HG03139 (cell line): ENCODE data around the gene BMF.

ENCODE experiments used
- ATAC-seq: cut with Tn5 transposase; IDR thresholded peaks from one replicate; pipeline ENCODE4 v1.9.1; 2021; ENCODE audit not compliant: unreplicated experiment

Gene BMF

DNA sequence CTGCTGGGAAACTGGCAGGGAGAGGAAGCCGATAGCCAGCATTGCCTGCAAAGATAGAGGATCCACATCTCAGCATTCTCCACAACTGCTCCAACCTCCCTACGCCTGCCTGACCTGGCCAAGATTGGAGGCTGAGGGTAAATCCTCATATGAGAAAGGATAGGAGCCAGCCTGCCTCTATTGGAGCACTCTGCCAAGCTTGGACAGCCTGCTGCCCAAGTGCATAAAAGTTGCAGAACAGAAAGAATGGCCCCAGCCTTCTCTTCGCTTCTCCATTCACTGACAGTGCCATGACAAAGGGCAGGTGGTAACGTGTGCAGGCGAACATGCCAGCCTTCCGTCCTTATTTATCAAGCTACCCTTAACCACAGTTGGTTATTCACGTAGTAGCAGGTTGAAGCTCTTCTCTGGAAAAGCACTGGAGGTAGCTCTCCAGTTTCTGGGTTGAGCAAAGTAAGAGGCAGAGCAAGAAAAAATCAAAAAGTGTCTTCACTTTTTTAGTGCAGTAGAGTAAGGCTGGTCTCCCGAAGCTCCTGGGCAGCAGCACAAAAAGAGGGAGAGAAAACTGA lies 4.3 kb downstream of the BMF start:
- no peak for ATAC-seq

DNA sequence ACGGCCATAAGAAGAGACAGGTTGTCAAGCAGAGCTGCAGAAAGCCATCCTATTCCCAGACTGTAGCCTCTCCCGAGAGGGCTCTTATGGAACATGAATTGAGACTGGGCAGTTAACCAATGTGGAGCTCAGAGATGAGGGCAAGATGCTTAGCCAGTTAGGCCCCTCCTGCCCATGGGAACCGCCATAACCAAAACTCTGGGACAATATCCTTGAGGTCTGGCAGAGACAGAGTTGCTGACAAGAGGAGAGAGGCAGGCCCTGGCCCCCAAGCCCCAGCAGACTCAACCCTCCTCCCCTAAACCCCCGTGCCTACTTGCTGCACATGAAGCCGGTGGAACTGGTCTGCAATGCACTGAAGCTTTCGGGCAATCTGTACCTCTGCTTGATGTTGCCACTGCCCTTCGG lies 4.8 kb downstream of the BMF start:
- ATAC-seq, result no peak

DNA sequence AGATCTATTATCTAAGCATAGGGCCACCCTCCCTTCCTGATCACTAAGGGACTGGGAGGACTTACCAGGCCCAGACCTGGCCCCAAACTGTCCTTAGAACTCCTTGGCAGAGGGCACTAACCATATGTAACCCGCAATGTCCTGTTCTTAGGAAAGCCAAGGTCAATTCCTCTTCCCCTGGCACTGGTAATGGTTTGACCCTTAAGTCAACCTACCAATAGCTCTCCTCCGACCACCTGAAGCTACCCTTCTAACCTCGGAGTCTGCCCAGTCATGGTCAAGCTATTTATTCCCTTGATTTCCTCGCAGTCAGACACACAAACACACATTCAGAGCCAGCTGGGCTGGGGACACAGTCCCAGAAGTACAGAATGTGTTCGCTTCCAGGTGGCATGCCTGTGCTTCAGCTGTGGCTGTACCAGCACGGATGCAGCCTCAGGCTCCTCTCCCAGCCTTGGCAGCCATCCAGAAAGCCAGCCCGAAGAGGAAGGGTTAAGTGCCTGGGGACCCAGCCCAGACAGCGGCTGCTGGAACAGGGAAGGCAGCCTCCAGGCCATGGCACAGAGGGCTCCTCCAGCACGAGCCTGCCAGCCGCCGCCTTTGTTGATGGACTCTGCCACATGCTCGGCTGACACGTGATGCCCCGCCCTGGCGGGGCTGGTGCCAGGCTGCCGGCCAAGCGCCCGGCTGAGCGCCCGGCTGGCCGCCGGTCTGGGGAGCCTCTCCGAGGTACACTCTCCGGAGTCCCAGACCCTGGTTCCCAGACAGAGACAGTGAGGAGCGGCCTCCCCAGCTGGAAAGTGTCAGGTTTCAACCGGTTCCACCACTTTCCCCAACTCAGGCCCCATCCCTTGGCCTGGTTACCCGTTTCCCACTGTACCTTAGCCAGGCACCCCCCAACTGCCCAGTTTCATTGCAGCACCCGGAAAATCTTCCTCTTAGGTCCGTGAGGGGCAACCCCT lies 5.5 kb downstream of the BMF start:
- ATAC-seq, result no peak

DNA sequence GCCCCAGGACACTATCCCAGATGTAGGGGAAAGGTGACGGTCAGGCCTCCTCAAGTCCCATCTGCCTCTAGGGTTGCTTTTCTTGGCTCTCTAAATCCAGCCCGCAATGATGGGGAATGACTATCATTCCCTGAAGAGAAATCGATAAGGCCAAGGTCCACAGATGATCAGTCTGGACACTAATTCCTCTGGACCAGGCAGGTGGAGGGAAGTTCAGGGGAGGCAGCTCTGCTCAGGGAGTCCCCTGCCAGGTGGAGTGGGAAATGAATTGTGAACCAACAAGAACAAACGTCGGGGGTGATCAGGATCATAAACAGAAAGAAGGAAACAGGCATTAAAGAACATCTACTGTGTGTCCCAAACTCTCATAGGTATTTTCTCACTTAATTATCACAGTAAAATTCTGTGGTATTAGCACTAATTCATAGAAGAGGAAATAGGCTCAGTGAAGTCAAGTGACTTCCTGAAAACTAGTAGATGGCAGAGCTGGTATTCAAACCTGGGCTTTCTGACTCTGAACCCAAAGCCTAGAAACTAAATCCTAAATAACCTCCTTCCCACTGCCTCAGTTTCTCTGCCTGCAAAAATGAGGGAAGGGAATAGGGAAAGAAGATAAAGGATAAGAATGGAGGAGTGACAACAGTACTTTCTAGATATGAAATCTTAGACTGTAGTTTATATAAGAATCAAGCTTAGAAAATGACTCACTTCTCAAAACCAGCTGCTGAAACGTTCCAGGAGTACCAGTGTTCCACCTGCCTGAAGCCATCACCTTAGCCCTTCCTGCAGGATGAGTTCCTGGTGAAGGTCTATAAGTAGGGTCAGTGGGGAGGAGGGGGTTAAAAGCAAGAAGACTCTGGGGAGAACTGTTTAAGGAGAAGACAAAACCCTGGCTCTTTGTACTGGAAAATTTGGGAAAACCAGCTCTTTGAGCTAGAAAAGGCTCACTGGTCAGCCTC lies 7.5 kb downstream of the BMF start:
- ATAC-seq, result no peak

DNA sequence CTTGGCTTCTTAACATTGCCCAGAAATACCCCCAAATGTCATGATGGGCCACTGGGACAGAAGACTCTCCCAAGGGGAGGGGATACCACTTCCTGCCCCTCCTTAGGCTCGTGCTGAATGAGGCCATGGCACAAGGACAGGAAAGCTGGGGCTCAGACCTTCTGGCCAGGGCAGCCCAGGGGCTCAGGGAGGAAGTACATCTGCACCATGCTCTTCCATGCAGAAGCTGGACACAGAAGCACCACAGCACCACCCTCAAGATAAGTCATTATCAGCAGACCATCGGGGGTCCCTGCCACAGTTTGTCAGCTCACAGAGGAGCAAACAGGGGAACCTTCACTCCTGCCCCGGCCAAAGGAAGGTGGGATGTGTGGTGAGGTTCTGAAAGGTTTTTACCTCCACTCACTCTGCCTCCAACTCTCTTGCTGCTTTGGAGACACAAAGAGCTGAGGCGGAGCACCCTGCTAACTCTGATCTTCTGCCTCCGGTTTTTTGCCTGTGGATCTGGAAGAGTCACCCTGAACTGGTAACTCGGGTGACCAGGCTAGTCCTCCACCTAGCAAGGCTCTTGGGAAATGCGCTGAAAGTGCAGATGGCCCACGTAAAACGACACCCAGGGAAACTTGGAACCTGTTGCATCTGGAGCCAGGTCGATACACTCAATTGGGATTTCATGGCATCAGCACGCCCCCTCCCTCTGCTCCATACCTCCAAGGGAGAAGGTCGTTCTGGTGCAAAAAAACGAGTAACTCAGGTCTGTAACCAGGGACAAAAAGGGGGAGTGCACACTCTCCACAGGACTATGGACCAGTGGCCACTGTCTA lies 8.3 kb downstream of the BMF start:
- no peak for ATAC-seq

DNA sequence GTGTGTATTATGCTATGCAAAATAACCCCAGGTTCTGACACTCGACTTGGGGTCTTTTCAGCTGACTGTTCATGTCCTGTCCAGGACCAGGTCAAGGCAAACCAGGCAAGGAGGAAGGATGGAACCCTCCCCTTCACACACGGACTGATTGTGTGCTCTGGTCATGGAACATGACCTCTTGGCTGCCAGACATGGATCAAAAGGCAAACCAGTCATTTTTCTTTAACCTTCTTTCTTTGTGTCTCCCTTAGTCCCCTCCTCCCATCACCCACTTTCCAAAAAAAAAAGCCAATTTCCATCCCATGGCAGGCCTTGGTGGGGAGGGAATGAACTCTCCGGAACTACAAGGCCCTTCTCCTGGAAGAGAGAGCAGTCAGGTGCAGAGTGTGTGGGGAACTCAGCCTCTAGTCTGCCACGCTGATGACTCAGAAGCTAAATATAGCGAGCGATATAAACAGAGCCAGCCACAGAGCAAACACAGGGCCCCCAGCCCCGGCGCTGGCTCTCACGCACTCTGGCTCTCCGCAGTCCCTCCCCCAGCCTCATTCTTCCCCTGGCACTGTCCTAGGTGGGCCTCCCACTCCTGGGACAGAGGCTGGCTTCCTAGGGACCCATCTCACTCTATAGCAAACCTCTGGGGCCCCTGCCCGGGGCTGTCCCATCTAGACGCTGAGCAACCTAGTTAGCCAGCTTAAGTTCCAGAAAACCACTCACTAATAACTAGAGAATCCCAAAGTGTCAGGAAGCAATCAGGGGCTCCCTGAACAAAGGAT lies 10.0 kb downstream of the BMF start:
- peak; percentile 80 for ATAC-seq

DNA sequence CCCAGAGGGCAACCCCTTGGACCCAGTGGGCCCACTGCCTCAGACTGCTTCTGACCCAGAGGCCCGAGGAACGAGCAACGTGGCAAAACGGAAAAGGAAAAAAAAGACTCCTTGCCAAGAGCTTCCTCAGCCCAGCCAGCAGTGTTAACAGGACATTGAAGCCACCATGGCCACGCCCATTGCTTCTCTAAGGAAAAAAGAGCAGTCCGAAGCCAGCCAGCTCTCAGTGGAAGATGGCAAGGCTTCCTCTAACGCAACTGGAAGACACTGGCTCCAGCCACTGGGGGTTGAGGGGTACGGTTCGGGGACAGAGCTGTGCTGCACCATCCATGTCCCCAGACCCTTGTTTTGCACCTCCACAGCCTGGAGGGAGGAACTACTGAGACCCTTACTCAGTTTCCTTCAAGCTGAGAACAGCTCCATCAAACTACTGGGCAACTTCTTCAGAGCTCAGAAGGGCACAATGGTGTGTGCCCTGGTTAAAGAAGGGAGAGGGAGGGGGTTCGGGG lies 10.7 kb downstream of the BMF start:
- ATAC-seq, result no peak

DNA sequence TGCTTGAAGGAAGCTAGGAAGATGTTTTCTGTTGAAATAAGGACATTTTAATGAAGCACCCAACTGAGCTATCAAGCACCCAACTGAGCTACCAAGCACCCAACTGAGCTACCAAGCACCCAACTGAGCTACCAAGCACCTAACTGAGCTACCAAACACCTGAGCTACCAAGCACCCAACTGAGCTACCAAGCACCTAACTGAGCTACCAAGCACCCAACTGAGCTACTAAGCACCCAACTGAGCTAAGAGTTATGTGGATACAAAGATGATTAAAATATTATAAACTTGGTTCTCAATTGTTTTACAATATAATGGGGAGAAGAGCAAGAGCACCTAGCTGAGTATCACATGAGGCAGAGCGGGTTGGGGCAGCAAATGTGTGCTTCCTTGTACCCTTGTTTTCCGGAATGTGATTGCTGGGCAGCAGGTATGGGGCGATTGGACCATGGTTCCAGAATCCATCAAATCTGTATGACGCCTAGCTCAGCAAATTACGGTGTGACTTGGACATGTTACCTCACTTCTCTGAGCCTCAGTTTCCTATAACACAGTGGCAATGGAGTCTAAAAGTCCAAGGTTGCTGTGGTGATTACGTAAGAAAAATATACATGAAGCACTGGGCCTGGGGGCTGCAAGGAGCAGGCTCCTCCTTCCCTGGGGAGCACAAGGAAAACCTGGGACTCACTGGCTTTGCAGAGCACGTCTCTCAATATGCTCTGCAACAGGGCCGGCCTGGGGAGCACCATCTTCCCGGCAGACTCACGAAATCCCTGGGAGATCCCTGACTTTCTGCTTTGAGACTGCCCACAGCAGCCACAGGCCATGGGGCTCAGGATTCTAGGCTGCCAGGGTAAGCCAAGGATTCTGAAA lies 11.3 kb downstream of the BMF start:
- no peak for ATAC-seq

DNA sequence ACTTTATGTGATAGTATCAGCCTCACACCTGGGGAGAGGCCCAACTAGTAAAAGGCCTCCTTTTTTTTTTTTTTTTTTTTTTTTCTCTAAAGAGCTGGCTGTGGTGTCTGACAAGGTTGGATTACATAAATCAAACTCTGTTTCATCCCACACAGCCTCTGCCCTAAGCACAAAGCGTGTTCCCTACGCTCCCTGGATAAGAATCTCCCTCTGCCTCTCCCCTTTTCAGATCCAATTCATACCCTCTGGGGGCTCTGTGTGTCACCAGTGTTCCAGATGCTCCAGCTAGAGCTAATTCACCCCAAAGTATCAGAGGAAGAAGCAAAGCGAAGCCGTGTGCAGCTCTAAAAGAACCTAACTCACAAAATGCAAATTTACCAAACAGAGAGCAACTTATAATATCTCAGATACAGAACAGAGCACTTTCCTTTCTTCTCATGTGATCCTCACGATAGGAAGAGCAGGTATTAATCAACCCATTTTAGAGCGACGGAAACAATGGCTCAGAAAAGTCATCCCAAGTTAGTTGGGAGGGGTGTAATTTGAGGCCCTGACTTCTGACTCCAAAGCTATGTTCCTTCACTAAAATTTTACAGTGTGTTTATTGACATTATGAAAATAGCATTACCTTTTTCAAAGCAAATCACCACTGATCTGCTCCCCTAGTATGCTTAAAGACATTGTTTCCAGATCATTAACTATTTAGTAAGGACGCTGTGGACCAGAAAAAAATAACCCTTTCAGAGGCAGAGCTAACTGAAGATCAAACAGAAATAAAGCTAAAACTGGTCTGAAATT lies 12.4 kb downstream of the BMF start:
- ATAC-seq, result no peak

DNA sequence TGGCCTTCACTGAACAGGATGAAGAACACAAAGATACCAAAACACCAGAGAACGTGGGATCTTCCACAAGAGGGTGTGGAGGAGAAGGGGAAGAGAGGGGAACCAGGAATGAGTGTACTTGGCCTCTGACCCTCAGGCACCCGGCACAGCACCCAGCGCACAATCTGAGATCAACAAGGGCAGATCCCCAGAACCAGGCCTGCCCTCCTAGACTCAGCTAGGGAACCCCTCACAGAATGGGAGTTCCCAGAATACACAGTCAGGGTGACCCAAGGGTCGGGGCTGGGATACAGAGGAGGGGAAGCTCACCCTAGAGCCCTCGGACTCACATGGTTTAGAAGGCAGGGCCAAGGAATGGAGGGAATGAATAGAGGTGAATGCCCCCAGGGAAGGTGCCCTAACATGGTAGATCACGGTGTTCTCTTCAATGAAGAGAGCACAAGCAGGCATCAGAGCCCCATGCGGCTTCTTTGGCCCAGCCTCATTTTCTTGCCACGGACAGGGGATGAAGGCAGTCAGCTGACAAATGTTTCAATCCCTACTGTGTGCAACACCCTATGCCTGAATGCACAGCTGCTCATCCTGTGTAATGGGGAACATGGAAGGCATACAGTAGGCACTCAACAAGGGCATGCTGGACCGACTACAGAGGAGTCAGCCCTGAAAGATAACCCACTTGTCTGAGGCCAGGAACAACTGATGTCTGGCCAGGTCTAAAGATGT lies 13.1 kb downstream of the BMF start:
- ATAC-seq, result no peak

DNA sequence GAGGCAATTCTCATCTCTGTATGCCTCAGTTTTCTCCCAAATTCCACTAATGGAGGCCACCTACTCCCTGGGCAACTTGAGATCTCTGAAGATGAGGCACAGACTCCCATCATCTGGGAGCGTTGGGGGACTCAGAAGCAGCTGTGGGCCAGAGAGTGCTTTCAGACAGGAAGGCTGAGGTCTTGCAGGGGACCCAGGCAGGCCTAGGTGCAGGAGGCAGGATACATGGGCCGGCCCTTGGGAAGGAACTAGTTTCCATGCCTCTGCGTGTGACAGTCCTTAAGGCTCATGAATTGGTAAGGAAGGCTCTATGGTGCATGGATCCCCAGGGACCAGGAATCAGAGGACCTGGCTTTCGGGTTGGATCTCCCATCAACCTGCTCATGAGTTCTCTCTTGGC lies 14.5 kb downstream of the BMF start:
- ATAC-seq, result no peak

DNA sequence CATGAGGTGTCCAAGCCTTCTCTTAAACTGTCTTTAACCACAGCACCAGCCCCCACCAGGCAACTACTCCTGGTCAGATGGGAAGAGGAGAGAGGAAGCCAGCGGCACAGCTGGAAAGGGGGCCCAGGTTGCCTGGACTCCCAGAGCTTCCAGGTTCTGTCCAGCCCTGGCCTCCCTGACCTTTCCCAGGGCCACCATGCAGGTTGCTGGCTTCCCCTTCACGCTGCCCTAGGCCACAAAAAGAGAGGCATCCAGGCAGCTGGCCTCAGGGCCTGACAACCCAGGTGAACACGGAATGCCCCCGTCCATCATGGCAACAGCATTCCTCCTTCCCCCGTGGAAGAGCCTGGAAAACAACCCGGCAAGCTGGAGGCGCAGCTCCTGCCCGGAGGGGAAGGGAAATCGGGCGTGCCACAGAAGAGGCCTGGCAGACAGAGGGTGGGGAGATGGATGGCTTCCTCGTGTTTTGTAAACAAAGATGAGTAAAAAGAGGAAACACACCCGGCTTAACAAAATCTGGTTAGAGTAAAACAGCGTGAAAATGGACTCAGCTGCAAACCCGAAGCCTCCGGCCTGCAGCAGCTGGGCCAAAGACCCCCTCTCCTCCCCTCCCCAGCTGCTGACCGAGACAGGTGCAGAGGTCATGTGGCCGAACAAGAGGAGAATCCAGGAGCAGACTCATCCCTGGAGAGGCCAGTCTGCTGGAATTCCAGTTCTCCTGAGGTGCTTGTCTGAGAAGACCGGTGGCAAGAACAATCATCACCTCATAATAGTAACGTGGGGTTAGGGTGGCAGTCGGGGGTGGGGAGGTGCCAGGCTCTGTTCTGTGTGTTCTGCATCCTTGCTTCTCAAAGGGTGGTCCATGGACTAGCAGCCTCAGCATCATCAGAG lies 15.5 kb downstream of the BMF start:
- no peak for ATAC-seq

DNA sequence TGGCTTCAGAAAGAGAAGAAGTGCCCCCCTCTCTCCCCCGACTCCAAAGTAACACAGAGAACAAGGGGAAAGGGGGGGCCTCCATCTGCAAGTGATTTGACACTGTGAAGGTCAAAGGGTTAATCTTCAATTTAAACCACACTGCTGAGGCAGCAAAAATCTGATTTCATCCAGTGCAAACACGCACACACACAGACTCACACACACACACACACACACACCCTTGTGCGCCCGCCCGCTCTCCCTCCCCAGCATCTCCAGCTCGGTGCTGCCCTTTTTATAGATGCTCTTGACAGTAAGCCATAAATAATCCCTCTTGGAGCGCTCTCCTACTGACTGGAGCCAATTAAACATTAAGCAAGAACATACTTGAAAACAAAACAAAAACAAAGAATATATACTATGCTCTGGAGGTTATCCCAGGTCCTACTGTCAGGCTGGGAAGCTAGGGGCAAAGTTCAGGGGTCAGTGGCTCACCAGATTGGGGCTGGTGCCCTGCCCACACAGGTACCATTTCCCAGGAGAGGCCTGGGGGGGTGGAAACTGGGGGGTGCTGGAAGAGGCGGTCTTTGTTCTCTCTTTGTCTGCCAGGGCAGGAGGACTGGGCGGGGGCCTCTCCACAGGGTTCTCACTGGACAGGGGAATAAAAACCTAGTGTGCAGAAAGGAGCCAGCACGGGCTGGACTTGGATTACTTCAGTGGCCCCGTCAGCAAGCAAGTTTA lies 16.3 kb downstream of the BMF start:
- ATAC-seq, result no peak

DNA sequence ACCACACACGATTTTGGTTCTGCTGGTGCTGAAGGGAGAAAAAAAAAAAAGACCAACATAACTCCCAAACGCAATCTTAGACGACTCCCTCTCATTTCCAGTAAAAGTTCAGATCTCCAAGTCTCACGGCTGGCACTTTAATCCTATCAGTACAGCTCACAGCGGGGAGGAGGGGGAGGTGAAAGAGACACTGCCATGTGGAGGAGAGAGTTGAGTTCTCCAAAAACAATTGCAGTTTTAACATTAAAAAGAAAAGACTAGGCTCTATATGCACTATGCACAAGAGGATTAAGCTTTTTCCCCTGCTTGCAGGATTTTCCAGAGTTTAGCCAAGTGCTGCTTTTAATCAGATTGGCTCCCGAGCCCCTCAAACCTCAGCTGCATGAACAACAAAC lies 16.8 kb downstream of the BMF start:
- ATAC-seq, result no peak

DNA sequence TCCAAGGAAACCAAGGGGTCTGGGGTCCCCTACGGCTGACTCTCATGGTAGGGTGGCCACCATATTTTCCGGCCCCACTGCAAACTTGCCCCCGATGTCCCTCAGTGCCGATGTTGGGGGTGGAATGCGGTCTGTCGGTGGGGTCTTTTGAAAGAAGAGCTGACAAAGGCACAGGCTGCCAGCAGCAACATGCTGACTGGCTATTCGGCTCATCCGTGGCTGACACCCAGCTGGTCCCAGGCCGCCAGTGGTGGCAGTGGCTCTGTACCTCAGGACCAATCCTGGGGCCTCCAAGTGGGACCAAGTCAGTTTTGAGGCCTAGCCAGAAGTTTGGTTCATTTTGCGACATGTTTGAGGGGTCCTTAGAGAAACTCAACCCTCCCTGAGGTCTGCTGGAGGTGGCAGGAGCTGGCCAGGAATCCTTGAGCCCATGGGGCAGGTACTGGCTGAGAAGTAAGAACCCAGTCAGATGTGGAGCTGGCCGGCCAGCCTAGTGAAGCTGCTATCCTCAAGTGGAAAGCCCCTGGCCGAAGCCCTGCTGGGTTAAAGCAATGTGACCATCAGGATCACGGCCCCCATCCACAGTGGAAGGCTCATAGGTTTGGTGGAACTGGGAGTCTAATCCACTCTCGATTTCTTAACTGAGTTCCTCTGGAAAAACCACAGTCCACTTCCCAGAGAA lies 17.8 kb downstream of the BMF start:
- no peak for ATAC-seq
